Measurements from ENCODE around the gene FHIT. TPM values are rescaled to one million over a fixed set of nuclear protein-coding genes. Genes with fewer than 3 reads are reported as not detected.

Gene FHIT
- total RNA-seq, 1 experiment from 2014 or later: 20.1 TPM

GRCh38 chr3:59813148-59813538 is 1438.1 kb downstream of the FHIT start:
- Mint-ChIP-seq H3K9me3 (ENCODE audit: unreplicated experiment) (no peaks in the 10 kb centered on the region), H3K27ac (ENCODE audit: low read depth, unreplicated experiment) (no peak overlapping the region), H3K4me1 (ENCODE audit: insufficient read depth, unreplicated experiment) (peaks cover 9% of the 10 kb centered on the region), H3K27me3 (ENCODE audit: insufficient read depth, unreplicated experiment) (no peaks in the 10 kb centered on the region), H3K36me3 (ENCODE audit: insufficient read depth, unreplicated experiment) (no peaks in the 10 kb centered on the region), H3K4me3 (ENCODE audit: unreplicated experiment) (no peak overlapping the region)
- BruUV-seq (replicated peaks): no TSS peak
- no peak for TF ChIP-seq CTCF (IDR thresholded peaks at IDR 0.05; ENCODE audit: unreplicated experiment)
- ChIA-PET CTCF (interaction anchor here (1.2 to 7.8 kb wide), 4 partner anchors 42 to 602 kb away, joined by 3 to 119 read pairs (median 18); no protein-coding TSS in a partner anchor), POLR2A (no interaction called here)
- DNase-seq (ENCODE audit: unreplicated experiment): no peak
- intact Hi-C loops (cut with micrococcal nuclease): loop anchor here (10.0 kb wide), 2 partner anchors 818 to 988 kb away; no protein-coding TSS in a partner anchor

GRCh38 chr3:59812237-59813147 is 1438.8 kb downstream of the FHIT start:
- Mint-ChIP-seq H3K4me3 (ENCODE audit: unreplicated experiment) (no peak overlapping the region), H3K9me3 (ENCODE audit: unreplicated experiment) (no peaks in the 10 kb centered on the region), H3K36me3 (ENCODE audit: insufficient read depth, unreplicated experiment) (no peaks in the 10 kb centered on the region), H3K27me3 (ENCODE audit: insufficient read depth, unreplicated experiment) (no peaks in the 10 kb centered on the region), H3K4me1 (ENCODE audit: insufficient read depth, unreplicated experiment) (peaks cover 2% of the 10 kb centered on the region), H3K27ac (ENCODE audit: low read depth, unreplicated experiment) (no peak overlapping the region)
- CTCF ChIA-PET: interaction anchor here (1.2 to 7.8 kb wide), 5 partner anchors 13 to 601 kb away, joined by 3 to 119 read pairs (median 33); no protein-coding TSS in a partner anchor
- TF ChIP-seq CTCF (IDR thresholded peaks at IDR 0.05; ENCODE audit: unreplicated experiment): no peak
- DNase-seq (ENCODE audit: unreplicated experiment): no peak
- intact Hi-C loops (cut with micrococcal nuclease): loop anchor here (10.0 kb wide), 2 partner anchors 818 to 988 kb away; no protein-coding TSS in a partner anchor
- no TSS peak for BruUV-seq (replicated peaks)
- POLR2A ChIA-PET: no interaction called here

- H3K9me3 Mint-ChIP-seq (ENCODE audit: unreplicated experiment): no peaks in the 10 kb centered on the region
- intact Hi-C loops (cut with micrococcal nuclease): loop anchor here (10.0 kb wide), 2 partner anchors 816 to 986 kb away; no protein-coding TSS in a partner anchor
Measured at GRCh38 chr3:59811160-59811559, 1440.1 kb downstream of the FHIT start.

More at GRCh38 chr3:59811160-59811559, 1440.1 kb downstream of the FHIT start:
- H3K36me3 Mint-ChIP-seq (ENCODE audit: insufficient read depth, unreplicated experiment): no peaks in the 10 kb centered on the region
- DNase-seq (ENCODE audit: unreplicated experiment): no peak
- H3K4me1 Mint-ChIP-seq (ENCODE audit: insufficient read depth, unreplicated experiment): no peaks in the 10 kb centered on the region
- no TSS peak for BruUV-seq (replicated peaks)
- H3K27me3 Mint-ChIP-seq (ENCODE audit: insufficient read depth, unreplicated experiment): no peaks in the 10 kb centered on the region
- ChIA-PET POLR2A (no interaction called here), CTCF (interaction anchor here (0.6 to 7.8 kb wide), 14 partner anchors 9 to 1570 kb away, joined by 3 to 119 read pairs (median 8); no protein-coding TSS in a partner anchor)
- no peak overlapping the region for H3K27ac Mint-ChIP-seq (ENCODE audit: low read depth, unreplicated experiment)
- H3K4me3 Mint-ChIP-seq (ENCODE audit: unreplicated experiment): no peak overlapping the region
- TF ChIP-seq CTCF (IDR thresholded peaks at IDR 0.05; ENCODE audit: unreplicated experiment): no peak

Measured in MCF 10A (cell line).